Activated CD8-positive, alpha-beta memory T cell treated with anti-CD3 and anti-CD28 coated beads, Interleukin-2, amount 50 U/mL, for 1 hour (primary cell): Measurements from ENCODE around the gene ERBB4.
"Not testable (repeated sequence)": the region's sequence is repeated elsewhere in the genome, so short reads cannot be mapped to it uniquely, and the experiment has no call there.

ENCODE experiments used
- DNase-seq: peaks from one replicate; pipeline ENCODE4 v3.0.0-alpha.2; 2020; ENCODE audit errors: extremely low read depth

Gene ERBB4

GRCh38 chr2:212076456-212076855 is 462.1 kb downstream of the ERBB4 start:
- no peak for DNase-seq

GRCh38 chr2:212073360-212073759 is 465.2 kb downstream of the ERBB4 start:
- no peak for DNase-seq

GRCh38 chr2:212066546-212066945 is 472.1 kb downstream of the ERBB4 start:
- DNase-seq: no peak

GRCh38 chr2:212064318-212064717 is 474.3 kb downstream of the ERBB4 start:
- no peak for DNase-seq

GRCh38 chr2:212052412-212053159 is 486.0 kb downstream of the ERBB4 start:
- DNase-seq: no peak

- DNase-seq: no peak
Measured at GRCh38 chr2:212050871-212051270, 487.7 kb downstream of the ERBB4 start.

GRCh38 chr2:212042562-212042961 is 496.0 kb downstream of the ERBB4 start:
- no peak for DNase-seq

- no peak for DNase-seq
Measured at GRCh38 chr2:212037062-212037461, 501.5 kb downstream of the ERBB4 start.

GRCh38 chr2:212034841-212035585 is 503.6 kb downstream of the ERBB4 start:
- no peak for DNase-seq

GRCh38 chr2:212033888-212034287 is 504.7 kb downstream of the ERBB4 start:
- DNase-seq: no peak

- no peak for DNase-seq
Measured at GRCh38 chr2:212032536-212033219, 505.9 kb downstream of the ERBB4 start.

GRCh38 chr2:212032032-212032431 is 506.6 kb downstream of the ERBB4 start:
- no peak for DNase-seq

GRCh38 chr2:212030709-212031108 is 507.9 kb downstream of the ERBB4 start:
- DNase-seq: no peak

GRCh38 chr2:212028798-212029394 is 509.7 kb downstream of the ERBB4 start:
- no peak for DNase-seq

- DNase-seq: no peak
Measured at GRCh38 chr2:212027681-212028628, 510.6 kb downstream of the ERBB4 start.

GRCh38 chr2:212024040-212024439 is 514.6 kb downstream of the ERBB4 start:
- no peak for DNase-seq

GRCh38 chr2:212022966-212023365 is 515.6 kb downstream of the ERBB4 start:
- DNase-seq: no peak

- DNase-seq: no peak
Measured at GRCh38 chr2:212021947-212022346, 516.7 kb downstream of the ERBB4 start.

GRCh38 chr2:212015588-212015987 is 523.0 kb downstream of the ERBB4 start:
- DNase-seq: no peak

GRCh38 chr2:212013626-212014025 is 525.0 kb downstream of the ERBB4 start:
- no peak for DNase-seq

- DNase-seq: not testable (repeated sequence)
Measured at GRCh38 chr2:212010305-212010704, 528.3 kb downstream of the ERBB4 start.
